Limb (tissue), 2 donors: ENCODE results near the gene VASH1.

Source experiments
- DNase-seq, 2 donors: peaks; one replicate each; pipeline ENCODE4 v3.0.0-alpha.2; 2016; ENCODE audit errors: extremely low spot score in 2 of 2

The VASH1 gene

GRCh38 chr14:76742185-76742584 is 19.1 kb upstream of the VASH1 start:
- DNase-seq: no peak

- no peak for DNase-seq
These were observed 18.3 kb upstream of the VASH1 start for GRCh38 chr14:76742966-76743365.

GRCh38 chr14:76752744-76753143 is 8.5 kb upstream of the VASH1 start:
- DNase-seq: no peak

- DNase-seq: no peak
These were observed 7.6 kb upstream of the VASH1 start for GRCh38 chr14:76753541-76754198.

- no peak for DNase-seq
These were observed 6.7 kb upstream of the VASH1 start for GRCh38 chr14:76754586-76754985.

GRCh38 chr14:76755610-76756370 is 5.5 kb upstream of the VASH1 start:
- no peak for DNase-seq

GRCh38 chr14:76756371-76756750 is 4.9 kb upstream of the VASH1 start:
- DNase-seq: no peak

GRCh38 chr14:76759589-76759988 is 1.7 kb upstream of the VASH1 start:
- DNase-seq: no peak

GRCh38 chr14:76760331-76761135 is 735 bp upstream of the VASH1 start:
- no peak for DNase-seq

- peak in 1 of 2 donors; percentile 72 for DNase-seq
These were observed 717 bp downstream of the VASH1 start for GRCh38 chr14:76761960-76762410.

- peak in 1 of 2 donors; percentile 58 for DNase-seq
These were observed 1.3 kb downstream of the VASH1 start for GRCh38 chr14:76762411-76763095.

- DNase-seq: peak in 1 of 2 donors; percentile 22
These were observed 2.1 kb downstream of the VASH1 start for GRCh38 chr14:76763096-76764041.

GRCh38 chr14:76765461-76765931 is 4.2 kb downstream of the VASH1 start:
- DNase-seq: no peak

- DNase-seq: peak; percentile 45 to 51
These were observed 6.7 kb downstream of the VASH1 start for GRCh38 chr14:76767681-76768656.

- DNase-seq: peak in 1 of 2 donors; percentile 19
These were observed 7.6 kb downstream of the VASH1 start for GRCh38 chr14:76768671-76769500.

GRCh38 chr14:76769636-76770292 is 8.5 kb downstream of the VASH1 start:
- DNase-seq: peak in 1 of 2 donors; percentile 17
